MG63 (cell line): Measurements from ENCODE around the gene TOMM20L. TPM values are rescaled to one million over a fixed set of nuclear protein-coding genes. Genes with fewer than 3 reads are reported as not detected.
"Not testable (repeated sequence)": the region's sequence is repeated elsewhere in the genome, so short reads cannot be mapped to it uniquely, and the experiment has no call there.

Source experiments
- DNase-seq: peaks from one replicate; pipeline ENCODE4 v3.0.0-alpha.2; 2020
- H3K27me3 ChIP-seq: fragments of 250-450 bp; sonication (Bioruptor Pico); 2 replicates; pipeline ENCODE4 v1.5.1; 2020; ENCODE audit warnings: mild to moderate bottlenecking, moderate library complexity
- H3K36me3 ChIP-seq: fragments of 250-450 bp; sonication (Bioruptor Pico); 2 replicates; pipeline ENCODE4 v1.5.1; 2020; ENCODE audit warnings: mild to moderate bottlenecking, moderate library complexity
- H3K4me3 ChIP-seq: fragments of 250-450 bp; sonication (Bioruptor Pico); 2 replicates; pipeline ENCODE4 v1.5.1; 2020; ENCODE audit warnings: mild to moderate bottlenecking, moderate library complexity
- H3K9me3 ChIP-seq: fragments of 250-450 bp; sonication (Bioruptor Pico); 2 replicates; pipeline ENCODE4 v1.5.1; 2020; ENCODE audit warnings: mild to moderate bottlenecking, moderate library complexity
- total RNA-seq: library from RNA; depleted of rRNA; stranded (reverse); fragments of >200 nt; shearing (Covaris generic); gene quantifications from 2 replicates; pipeline ENCODE4 v1.2.3, GENCODE V29; 2014; ENCODE audit warnings: low replicate concordance; rRNA removed

The TOMM20L gene
- total RNA-seq = not detected in 2 replicates

DNA sequence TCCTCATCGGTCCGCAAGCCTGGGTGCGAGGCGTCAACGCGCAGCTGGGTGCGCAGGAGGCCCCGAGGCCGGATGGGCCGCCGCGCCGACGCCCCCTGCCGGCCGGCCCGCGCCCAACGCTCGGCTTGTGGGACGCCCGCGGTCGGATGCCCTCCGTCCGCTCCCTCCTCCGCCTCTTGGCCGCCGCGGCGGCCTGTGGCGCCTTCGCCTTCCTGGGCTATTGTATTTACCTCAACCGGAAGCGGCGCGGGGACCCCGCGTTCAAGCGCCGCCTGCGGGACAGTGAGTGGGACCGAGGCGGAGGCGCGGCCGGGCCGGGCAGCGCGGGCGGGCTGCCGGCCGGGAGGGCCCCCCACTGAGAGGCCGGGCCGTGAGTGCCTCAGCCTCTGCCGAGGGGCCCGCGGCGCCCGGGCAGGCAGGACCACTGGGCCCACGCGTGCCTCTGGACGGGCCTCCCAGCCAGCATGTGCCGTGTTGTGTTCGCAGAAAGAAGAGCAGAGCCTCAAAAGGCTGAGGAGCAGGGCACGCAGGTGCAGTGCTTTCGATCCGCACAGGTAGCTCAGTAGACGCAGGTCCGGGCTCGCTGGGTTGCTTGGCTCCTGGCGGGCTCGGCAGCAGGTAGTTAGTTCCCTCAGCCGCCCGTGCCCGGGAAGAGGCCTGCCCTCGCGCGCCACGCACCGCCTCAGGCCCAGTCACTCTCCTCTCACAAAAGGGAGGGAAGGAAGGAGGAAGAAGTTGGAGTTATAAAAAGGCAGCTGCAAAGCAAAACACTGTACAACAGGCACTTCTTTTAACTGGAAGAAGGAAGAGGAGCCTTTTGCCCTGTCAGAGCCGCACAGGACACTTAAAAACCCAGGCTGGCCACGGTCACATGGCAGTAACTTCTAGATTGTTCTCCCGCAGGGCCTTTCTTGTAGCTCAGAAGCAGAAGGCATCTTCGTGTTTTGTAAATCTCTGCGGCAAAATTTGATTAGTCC is at the start of gene TOMM20L:
Gene TOMM20L, plus strand, starts transcription at position 119 of the 977 bp plus-strand sequence. Its CDS starts 28 bp downstream, at position 147.
- no peaks in the 10 kb centered on the region for H3K9me3 ChIP-seq
- H3K4me3 ChIP-seq = peak within 1 kb of the TSS; percentile 21
- DNase-seq = peak; percentile 70
- no peaks in the 10 kb centered on the region for H3K36me3 ChIP-seq
- H3K27me3 ChIP-seq = no peaks in the 10 kb centered on the region

DNA sequence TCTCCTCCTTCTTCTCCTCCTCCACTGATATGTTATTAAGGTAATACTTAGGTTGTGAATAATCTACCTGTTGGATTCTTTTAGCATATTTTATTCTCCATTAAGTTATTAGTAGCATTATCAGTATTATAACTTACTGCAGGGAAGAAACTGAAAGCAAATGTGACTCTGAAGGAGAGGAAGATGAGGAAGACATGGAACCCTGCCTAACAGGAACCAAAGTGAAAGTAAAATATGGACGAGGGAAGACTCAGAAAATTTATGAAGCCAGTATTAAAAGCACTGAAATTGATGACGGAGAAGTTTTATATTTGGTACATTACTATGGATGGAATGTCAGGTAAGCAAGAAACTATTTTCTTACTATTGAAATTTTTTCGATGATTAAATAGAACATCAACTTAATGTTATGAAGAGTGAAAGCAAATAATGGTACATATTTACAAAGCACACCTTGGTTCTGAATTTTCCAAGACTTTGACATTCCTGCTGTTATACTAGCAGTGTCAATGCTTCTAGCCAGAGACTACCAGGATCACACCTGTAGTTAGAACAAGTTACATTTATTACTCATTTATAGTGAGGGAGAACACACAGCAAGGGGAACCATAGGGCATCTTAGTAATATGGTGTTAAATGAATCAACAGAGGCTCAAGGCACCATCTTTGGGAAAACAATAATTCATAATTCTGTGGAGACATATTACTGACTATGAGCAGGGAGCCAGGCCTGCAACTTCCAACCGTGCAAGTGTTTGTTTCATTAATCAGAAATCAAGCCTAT is 42.0 kb upstream of the TOMM20L start:
- H3K9me3 ChIP-seq = no peaks in the 10 kb centered on the region
- H3K36me3 ChIP-seq = no peaks in the 10 kb centered on the region; the same call in 1 of the 2 replicates
- H3K27me3 ChIP-seq = no peaks in the 10 kb centered on the region
- H3K4me3 ChIP-seq = no peak overlapping the region
- no peak for DNase-seq

DNA sequence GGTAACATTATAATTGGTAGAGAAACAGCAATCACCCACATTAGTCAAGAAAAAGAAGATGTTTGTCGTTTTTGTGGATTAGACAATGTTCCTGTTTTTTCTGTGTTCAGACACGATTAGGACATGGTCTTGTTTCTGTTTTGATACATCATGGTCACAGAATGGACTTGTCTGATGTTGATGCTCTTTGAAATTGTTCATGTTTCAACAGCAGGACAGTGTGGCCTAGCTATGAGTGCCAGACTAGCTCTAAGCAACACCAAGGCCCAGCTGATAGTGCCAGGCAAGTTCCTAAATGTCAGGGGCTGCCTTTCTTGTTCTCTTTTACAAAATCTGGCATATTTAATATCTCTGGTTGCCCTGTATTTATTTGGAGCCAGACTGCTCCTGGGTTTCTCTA is 40.9 kb upstream of the TOMM20L start:
- DNase-seq = no peak
- H3K27me3 ChIP-seq = no peaks in the 10 kb centered on the region
- no peaks in the 10 kb centered on the region for H3K9me3 ChIP-seq
- H3K36me3 ChIP-seq = no peaks in the 10 kb centered on the region; the same call in 1 of the 2 replicates
- no peak overlapping the region for H3K4me3 ChIP-seq

- Histone ChIP-seq H3K36me3 (no peaks in the 10 kb centered on the region; the same call in 1 of the 2 replicates), H3K4me3 (no peak overlapping the region), H3K9me3 (no peaks in the 10 kb centered on the region), H3K27me3 (no peaks in the 10 kb centered on the region)
- DNase-seq = no peak
These were observed 39.5 kb upstream of the TOMM20L start for GRCh38 chr14:58356268-58356667.

DNA sequence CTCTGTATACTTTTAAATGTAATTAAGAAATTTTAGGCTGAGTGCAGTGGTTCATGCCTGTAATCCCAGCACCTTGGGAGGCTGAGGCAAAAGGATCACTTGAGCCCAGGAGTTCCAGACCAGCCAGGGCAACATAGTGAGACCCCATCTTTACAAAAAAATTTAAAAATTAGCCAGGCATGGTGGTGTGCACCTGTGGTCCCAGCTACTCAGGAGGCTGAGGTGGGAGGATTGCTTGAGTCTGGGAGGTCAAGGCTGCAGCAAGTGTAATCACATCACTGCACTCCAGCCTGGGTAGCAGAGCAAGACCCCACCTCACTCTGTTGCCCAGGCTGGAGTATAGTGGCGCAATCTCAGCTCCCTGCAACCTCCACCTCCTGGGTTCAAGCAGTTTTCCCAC is 33.5 kb upstream of the TOMM20L start:
- not testable (repeated sequence) for DNase-seq, H3K27me3 ChIP-seq, H3K4me3 ChIP-seq, H3K9me3 ChIP-seq, H3K36me3 ChIP-seq

DNA sequence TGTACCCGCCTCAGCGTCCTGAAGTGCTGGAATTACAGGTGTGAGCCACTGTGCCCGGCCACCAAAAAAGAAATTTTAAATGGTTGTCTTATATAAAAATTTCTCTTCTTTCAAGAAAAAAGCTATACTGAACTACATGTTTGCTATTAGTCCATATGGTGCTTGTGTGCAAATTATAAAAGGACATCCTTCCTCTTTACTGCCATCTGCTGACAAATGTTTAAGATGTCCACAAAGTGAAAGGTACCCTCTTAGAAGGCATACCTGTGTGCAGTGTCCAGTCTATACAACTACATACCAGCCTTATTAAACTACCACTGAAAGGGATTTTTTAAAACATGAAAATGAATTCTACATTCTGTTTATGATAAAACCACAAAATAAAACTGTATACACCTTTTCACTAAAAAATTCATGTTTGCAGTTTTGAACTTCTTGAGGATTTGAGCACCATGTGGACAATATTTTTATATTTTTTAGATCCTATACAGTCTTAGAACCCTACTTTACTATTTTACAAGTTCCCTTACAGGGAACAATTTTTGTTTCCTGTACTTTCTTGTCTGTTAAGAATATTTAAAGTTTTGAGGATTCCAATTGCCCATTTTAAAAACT is 32.8 kb upstream of the TOMM20L start:
- Histone ChIP-seq H3K27me3 (no peaks in the 10 kb centered on the region), H3K36me3 (peaks cover 4% of the 10 kb centered on the region; the same call in 1 of the 2 replicates), H3K4me3 (no peak overlapping the region), H3K9me3 (no peaks in the 10 kb centered on the region)
- no peak for DNase-seq

- Histone ChIP-seq H3K36me3 (peaks cover 4% of the 10 kb centered on the region; the same call in 1 of the 2 replicates), H3K27me3 (no peaks in the 10 kb centered on the region), H3K4me3 (no peak overlapping the region), H3K9me3 (no peaks in the 10 kb centered on the region)
- no peak for DNase-seq
These were observed 31.4 kb upstream of the TOMM20L start for GRCh38 chr14:58364316-58364715.

DNA sequence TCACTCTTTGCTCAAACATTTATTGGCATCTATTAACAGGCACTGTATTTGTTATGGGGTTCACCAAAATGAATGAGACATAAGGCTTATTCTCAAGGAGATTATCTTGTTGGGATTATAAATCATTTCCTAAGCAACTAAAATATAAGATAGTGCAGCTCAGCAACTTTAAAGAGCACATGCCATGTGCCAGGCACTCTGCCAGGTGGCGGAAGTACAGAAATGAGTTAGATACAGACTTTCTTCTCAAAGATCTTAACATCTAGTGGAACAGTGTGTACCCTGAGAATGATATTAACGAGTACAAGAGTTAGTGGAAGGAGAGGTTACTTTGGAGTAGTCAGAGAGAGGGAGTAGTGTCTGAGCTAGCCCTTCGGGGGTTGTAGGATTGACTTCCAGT is 28.4 kb upstream of the TOMM20L start:
- Histone ChIP-seq H3K9me3 (no peaks in the 10 kb centered on the region), H3K27me3 (no peaks in the 10 kb centered on the region), H3K36me3 (peaks cover 4% of the 10 kb centered on the region; the same call in 1 of the 2 replicates), H3K4me3 (no peak overlapping the region)
- no peak for DNase-seq

GRCh38 chr14:58368956-58369355 is 26.8 kb upstream of the TOMM20L start:
- no peak for DNase-seq
- Histone ChIP-seq H3K27me3 (no peaks in the 10 kb centered on the region), H3K9me3 (no peaks in the 10 kb centered on the region), H3K4me3 (no peak overlapping the region), H3K36me3 (peaks cover 4% of the 10 kb centered on the region; the same call in 1 of the 2 replicates)

- no peaks in the 10 kb centered on the region for H3K27me3 ChIP-seq
- no peak overlapping the region for H3K4me3 ChIP-seq
- no peak for DNase-seq
- H3K36me3 ChIP-seq = no peaks in the 10 kb centered on the region
- no peaks in the 10 kb centered on the region for H3K9me3 ChIP-seq
These were observed 18.9 kb upstream of the TOMM20L start for GRCh38 chr14:58376791-58377190.

- Histone ChIP-seq H3K9me3 (no peaks in the 10 kb centered on the region), H3K4me3 (no peak overlapping the region), H3K36me3 (no peaks in the 10 kb centered on the region), H3K27me3 (no peaks in the 10 kb centered on the region)
- no peak for DNase-seq
These were observed 4.9 kb upstream of the TOMM20L start for GRCh38 chr14:58390830-58391229.

- no peaks in the 10 kb centered on the region for H3K36me3 ChIP-seq
- peak overlapping the region; percentile 21 for H3K4me3 ChIP-seq
- H3K27me3 ChIP-seq = no peaks in the 10 kb centered on the region
- DNase-seq = no peak
- no peaks in the 10 kb centered on the region for H3K9me3 ChIP-seq
These were observed 243 bp upstream of the TOMM20L start for GRCh38 chr14:58395562-58395811.

DNA sequence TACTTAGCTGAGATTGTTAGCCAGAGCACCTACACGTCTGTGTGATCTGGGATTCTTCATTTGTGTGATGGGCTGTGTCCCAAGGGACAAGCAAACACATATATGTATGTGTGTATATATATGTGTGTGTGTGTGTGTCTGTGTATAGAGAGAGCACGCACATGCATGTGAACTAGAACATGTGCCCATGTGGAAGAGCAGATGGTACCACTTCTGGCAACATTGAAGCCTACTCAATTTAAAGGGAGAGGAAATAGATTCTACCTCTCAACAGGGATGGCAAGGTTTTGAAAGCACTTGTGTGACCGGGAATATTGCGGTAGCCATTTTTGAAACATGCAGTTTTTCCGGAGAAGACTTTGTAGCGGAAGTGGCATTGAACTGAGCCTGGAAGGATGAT is 1.4 kb downstream of the TOMM20L start:
- H3K27me3 ChIP-seq = no peaks in the 10 kb centered on the region

GRCh38 chr14:58398495-58398894 is 2.8 kb downstream of the TOMM20L start:
- Histone ChIP-seq H3K36me3 (no peaks in the 10 kb centered on the region), H3K4me3 (no peak overlapping the region), H3K27me3 (no peaks in the 10 kb centered on the region), H3K9me3 (no peaks in the 10 kb centered on the region)
- DNase-seq = no peak

More for the DNA sequence above, 1.4 kb downstream of the TOMM20L start:
- DNase-seq = no peak
- Histone ChIP-seq H3K4me3 (no peak overlapping the region), H3K9me3 (no peaks in the 10 kb centered on the region), H3K36me3 (no peaks in the 10 kb centered on the region)

DNA sequence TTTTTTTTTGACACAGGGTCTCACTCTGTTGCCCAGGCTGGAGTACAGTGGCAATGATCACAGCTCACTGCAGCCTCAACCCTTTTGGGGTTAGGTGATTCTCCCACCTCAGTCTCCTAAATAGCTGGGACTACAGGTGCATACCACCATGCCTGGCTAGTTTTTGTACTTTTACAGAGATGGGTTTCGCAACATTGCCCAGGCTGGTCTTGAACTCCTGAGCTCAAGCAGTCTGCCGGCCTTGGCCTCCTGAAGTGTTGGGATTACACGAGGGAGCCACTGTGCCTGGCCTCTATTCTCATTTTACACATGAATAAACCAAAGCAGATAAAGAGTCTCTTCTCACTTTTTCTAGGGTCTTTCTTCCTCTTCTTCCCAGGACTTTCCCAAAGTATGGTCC is 3.2 kb downstream of the TOMM20L start:
- no peak for DNase-seq
- no peaks in the 10 kb centered on the region for H3K9me3 ChIP-seq
- no peak overlapping the region for H3K4me3 ChIP-seq
- no peaks in the 10 kb centered on the region for H3K27me3 ChIP-seq
- H3K36me3 ChIP-seq = no peaks in the 10 kb centered on the region

GRCh38 chr14:58401587-58401986 is 5.9 kb downstream of the TOMM20L start:
- H3K36me3 ChIP-seq = no peaks in the 10 kb centered on the region; the same call in 1 of the 2 replicates
- no peak overlapping the region for H3K4me3 ChIP-seq
- no peaks in the 10 kb centered on the region for H3K27me3 ChIP-seq
- DNase-seq = no peak
- no peaks in the 10 kb centered on the region for H3K9me3 ChIP-seq

- peaks cover 18% of the 10 kb centered on the region for H3K36me3 ChIP-seq
- DNase-seq = no peak
- H3K9me3 ChIP-seq = no peaks in the 10 kb centered on the region
- no peaks in the 10 kb centered on the region for H3K27me3 ChIP-seq
- H3K4me3 ChIP-seq = no peak overlapping the region
These were observed 13.0 kb downstream of the TOMM20L start for GRCh38 chr14:58408681-58409215.
